GM18505 (cell line): ENCODE measurements around the gene GGCX.

ENCODE experiments used
- ATAC-seq: cut with Tn5 transposase; IDR thresholded peaks from one replicate; pipeline ENCODE4 v1.9.1; 2021; ENCODE audit not compliant: unreplicated experiment
- POLR2A ChIP-seq: IDR thresholded peaks from 4 replicates; pipeline ENCODE4 v1.6.1; 2011; ENCODE audit warnings: borderline replicate concordance; ENCODE audit not compliant: insufficient read depth, insufficient read length; ENCODE audit errors: extremely low read depth

GGCX gene

DNA sequence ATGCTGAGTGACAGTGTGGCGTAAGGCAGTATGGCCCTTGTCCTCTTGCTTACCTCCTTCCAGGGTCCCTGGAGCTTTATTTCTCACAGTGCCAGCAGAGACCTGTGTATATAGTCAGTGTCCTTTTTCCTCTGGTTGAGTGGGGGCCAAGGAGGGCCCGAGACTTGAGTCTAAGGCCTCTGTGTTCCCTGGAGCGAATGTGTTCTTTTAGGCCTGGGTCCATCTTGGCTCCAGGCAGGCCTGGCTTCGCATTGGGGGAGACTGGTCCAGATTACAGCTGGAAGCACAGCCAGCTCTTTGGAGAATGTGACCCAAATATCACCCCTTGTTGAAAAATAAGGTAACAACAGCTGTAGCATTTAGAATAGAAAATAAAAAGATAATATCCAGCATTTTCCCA is 27.9 kb upstream of the GGCX start:
- ATAC-seq = no peak
- no peak for TF ChIP-seq POLR2A

DNA sequence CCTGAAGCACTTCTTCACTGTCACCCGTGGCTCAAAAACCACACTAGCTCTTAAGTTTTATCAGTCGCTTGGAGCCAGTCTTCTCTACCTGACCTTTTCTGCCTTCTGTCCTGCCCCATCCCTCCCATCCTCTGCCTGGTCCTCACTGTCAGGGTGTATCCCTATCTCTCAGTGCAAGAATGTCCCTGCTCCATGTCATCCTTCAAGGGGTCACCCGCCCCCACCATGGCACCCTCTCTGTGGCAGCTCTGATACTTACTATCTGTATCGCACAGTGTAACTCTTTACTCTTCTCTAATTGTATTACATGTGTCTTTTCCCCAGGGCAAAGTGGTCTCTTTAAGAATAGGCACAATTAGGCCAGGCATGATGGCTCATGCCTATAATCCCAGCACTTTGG is 27.4 kb upstream of the GGCX start:
- ATAC-seq = no peak
- TF ChIP-seq POLR2A = no peak

DNA sequence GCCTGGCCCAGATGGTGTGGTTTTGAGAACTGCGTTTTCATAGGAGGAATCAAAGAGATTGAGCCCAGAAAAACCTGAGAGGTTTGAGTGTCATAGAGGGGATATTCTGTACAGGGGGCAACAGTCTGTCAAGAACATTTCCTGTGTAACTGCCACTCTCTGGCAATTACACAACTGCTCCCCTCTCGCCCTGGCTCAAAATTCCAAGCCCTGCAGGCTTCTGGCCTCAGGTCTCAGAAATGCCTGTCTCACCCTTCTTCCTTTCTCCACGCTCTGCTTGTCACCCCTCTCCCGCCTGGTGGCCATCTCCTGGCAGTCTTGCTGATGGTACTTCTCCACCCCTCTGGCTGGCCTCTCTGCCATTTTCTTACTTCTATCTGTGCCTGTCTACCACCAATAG is 26.9 kb upstream of the GGCX start:
- ATAC-seq = no peak
- TF ChIP-seq POLR2A = no peak

DNA sequence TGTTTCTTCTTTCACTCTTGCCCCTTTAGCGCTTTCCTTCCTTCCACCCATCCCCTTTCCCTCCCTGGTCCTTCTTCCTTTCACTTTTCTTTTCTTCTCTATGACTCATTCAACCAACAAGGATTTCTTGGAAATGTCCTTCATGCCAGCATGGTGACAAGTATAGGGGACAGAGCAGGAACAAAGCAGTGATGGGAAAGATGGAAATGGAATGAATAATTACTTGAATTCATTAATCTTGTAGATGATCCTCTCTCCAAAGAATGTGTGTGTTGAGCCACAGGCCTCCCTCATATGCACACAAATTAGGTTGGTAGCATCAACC is 24.4 kb upstream of the GGCX start:
- TF ChIP-seq POLR2A = no peak
- ATAC-seq = no peak

DNA sequence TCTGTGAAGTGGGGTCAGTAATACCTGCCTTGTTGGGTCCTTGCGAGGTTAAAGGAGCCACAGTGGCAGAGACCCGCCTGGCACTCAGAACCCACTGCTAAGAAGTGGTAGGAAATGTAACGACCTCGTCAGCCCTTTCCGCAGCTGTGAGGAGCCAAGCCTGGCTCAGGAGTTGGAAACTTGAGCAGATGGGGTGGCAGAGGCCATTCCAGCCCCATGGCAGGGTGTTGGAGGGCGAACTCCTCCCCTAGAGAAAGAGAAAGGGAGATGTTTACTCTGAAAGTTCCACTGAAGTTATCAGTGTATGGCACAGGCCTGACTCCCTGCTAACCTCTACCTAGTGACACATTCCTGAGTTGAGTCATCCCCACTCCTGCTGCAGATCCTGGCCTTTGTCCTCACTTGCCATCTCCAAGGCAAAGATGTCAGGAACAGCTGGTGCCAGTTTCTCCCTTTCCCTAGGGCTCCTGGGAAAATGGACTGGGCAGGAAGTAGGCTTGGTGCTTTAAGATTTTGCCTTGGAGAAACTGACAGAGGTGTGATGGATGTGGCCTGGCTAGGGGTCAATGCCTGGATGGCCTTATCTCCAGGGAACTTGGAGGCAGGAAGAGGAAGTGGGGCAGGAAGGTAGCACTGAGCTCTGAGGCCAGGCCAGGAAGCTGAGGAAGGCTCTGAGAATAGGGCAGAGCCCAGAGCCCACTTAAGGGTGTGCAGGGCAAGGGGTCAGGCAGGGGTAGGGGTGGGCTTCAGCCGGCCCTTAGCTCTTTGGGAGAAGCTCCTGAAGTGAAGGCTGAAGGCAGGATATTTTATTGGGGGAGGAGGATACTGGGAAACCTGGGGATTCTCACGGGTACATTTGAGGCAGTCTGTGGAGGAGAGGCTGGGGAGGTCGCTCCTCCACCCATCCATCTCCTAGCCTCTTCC is 23.8 kb upstream of the GGCX start:
- ATAC-seq = peak; percentile 42
- TF ChIP-seq POLR2A = no peak

DNA sequence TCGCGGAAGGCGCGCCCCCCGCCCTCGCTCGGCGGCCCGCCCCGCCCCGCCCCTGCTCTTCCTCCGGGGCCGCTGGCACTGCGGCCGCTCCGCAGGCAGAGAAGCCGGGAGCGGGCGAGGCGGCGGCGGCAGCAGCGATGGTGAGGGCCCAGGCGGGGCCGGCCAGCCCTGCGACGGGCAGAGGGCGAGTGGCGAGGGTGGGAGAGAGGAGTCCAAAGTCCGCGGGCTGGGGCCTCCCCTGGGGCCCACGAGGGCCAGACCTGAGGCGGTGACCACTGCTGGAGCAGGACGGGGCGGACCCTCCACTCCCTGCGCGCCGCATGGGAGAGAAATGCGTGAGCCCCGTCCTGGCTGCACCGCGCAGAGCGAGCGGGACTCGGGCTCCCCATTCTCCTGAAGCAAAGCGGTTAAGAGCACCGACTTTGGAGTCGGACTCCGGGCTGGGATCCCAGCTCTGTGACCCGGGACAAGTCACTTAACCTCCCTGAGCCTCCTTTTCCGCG is 23.1 kb upstream of the GGCX start, which contains the start of gene VAMP5:
VAMP5 (plus strand) TSS at position 78 of the 503 bp plus-strand sequence; CDS start at position 138, 60 bp downstream.
- TF ChIP-seq POLR2A = peak; percentile 39
- peak; percentile 66 for ATAC-seq

DNA sequence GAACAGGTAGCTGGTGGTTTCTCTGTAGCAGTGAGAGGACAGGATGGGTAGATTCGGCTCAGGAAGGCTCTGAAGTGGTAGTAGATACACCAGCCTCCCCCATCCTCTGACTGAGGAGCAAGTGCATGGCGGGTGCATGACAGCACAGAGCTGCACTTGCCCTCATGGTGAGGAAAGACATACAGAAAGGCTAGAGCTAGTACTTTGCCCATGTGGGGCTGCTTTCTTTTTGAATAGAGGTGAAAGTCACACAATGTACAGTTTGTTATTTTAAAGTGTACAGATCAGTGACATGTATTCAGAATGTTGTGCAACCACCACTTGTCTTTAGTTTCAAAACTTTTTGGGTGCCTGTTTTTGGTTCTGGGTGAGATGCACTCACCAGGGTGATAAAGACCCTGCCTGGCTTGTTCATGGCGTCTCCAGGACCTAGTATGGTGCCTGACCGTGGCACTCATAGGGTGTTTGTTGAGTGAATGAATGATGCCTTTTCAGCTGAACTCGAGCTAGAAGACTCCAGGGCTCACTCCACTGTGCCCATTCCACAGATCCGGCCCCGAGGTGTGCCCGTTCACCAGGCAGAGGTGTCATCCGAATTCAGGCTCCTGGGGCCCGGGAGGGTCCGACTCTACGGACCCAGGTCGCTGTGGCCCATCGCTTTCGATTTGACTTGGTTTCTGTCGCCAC is 22.5 kb upstream of the GGCX start:
- peak; percentile 10 for ATAC-seq

DNA sequence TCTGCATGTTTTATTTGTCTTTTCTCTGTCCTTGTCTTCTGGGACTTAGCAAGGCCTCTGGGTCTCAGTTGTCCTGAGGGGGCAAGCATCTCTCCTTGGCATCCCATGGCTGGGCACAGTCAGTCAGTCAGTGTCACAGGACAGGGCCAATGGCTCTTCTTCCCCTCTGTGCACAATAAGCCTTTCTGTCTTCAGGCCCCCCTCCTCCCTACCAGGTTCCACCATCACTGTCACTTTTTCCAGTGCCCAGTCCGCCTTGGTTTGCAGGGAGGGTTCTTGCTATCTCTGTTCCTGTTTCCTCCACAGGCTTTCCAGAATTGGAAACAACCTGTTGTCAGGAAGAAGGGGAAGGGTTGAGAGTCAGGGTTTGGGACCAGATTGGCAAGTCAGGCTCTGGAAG is 21.2 kb upstream of the GGCX start:
- TF ChIP-seq POLR2A = no peak
- no peak for ATAC-seq

More for the DNA sequence above, 22.5 kb upstream of the GGCX start:
- TF ChIP-seq POLR2A = no peak

DNA sequence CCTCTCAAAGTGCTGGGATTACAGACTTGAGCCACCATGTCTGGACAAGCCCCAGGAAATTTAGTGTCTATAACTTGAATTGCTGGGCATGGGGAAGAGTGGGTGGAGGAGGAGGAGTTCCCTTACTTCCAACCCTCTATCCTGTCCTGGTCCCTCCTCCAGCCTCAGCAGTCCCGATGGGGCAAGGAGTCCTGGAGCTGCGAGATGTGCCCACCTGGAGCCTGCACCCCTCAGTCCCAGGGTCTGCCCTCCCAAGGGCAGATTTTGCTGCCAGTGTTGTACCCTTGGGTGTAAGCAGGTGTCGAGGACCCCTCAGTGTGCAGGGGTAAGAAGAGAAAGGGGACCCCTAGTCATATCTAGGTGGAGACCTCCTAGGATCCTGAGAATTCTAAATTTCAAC is 18.9 kb upstream of the GGCX start:
- ATAC-seq = no peak
- TF ChIP-seq POLR2A = no peak

DNA sequence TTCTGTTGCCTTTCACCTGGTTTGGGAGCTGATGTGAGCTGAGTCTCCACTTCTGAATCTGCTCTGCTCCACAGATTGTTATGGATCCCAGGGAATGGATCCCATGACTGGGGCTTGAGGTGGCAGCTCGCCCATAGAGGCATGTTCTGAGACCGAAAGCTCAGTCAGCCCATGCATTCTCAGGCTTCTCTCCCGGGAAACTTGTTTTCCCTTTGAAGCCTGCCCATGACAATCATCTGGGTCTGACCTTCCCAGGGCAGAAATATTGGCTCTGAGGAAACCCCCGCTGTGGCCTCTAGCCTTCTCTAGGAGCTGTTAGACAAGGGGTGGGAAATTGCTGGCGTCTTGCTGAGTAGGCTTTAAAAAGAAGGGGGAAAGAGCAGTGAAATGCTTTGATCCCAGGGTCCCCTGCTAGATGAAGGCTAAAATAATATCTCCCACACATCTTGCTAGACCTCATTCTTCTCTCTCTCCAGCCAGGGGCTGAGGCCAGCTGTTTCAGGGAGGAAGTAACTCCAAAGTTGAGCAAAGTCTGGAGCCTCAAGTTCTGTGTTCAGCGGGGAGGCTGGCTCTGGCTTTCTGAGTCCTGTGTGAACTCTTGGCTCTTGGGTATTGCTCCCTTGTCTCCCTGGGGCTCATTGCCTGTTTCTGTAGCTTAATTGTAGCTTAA is 18.1 kb upstream of the GGCX start:
- TF ChIP-seq POLR2A = no peak
- ATAC-seq = no peak

DNA sequence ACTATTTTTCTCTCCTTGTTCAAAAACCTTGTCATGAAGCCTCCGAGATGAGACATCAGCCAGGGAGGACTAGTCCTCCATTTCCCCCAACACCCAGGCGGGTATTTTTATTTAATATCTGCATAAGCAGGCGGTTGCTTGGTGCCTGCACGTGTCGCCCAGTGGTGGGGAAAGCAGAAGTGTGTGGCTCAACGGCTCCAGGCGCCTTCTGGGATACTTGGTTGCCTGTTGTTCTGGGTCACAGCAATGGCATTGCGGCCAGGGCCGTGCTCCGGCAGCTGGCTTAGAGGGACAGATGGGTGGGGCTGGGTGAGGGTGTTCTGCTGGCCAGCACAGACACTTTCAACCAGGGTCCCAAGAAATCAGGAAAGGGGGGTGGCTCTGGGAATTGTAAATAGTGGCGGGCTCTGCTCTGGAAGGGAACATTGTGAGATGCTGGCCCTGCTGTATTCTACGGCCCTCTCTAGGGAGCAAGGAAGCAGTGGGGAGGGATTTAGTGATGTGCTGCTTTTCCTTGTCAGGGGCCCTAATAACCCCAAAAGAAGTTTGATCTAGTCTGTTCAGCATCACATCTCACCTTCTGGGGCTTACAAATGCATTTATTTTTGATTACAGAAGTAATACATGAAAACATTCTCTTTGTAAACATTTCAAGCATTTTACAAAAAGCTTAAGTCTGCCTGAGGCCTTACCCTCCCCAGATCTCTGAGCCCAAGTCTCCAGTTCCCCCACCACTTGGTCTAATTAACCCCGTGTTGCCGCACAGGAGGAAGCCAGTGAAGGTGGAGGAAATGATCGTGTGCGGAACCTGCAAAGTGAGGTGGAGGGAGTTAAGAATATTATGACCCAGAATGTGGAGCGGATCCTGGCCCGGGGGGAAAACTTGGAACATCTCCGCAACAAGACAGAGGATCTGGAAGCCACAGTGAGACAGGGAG is 17.2 kb upstream of the GGCX start:
- ATAC-seq = peak; percentile 48
- no peak for TF ChIP-seq POLR2A
